ENCODE results near the gene UEVLD.

DNA sequence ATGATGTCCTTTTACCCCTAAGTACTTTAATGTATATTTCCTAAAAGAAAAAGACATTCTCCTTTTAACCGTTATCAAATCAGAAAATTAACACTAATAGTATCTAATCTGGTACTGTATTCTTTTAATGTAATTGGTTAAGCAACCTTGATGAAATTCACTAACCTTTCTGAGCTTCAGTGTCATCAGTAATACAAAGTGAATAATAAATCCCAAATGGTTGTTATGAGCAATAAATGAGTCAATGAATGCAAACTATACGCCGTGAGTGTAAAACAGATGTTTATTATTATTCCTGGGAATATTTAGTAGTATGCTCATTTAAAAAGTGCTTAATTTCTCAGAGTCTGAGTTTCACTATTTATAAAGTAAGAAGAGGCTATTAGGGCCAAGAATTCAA is 21.5 kb downstream of the UEVLD start:
- TF ChIP-seq EP300 (conservative IDR thresholded peaks at IDR 0.05; ENCODE audit: poor library complexity, severe bottlenecking): no peak
- TF ChIP-seq, protein P1, sequence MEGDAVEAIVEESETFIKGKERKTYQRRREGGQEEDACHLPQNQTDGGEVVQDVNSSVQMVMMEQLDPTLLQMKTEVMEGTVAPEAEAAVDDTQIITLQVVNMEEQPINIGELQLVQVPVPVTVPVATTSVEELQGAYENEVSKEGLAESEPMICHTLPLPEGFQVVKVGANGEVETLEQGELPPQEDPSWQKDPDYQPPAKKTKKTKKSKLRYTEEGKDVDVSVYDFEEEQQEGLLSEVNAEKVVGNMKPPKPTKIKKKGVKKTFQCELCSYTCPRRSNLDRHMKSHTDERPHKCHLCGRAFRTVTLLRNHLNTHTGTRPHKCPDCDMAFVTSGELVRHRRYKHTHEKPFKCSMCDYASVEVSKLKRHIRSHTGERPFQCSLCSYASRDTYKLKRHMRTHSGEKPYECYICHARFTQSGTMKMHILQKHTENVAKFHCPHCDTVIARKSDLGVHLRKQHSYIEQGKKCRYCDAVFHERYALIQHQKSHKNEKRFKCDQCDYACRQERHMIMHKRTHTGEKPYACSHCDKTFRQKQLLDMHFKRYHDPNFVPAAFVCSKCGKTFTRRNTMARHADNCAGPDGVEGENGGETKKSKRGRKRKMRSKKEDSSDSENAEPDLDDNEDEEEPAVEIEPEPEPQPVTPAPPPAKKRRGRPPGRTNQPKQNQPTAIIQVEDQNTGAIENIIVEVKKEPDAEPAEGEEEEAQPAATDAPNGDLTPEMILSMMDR (IDR thresholded peaks at IDR 0.05; ENCODE audit: poor library complexity, severe bottlenecking): no peak
- TF ChIP-seq POLR2AphosphoS5 (IDR thresholded peaks at IDR 0.05): no peak
- TF ChIP-seq MXI1 (conservative IDR thresholded peaks at IDR 0.05; ENCODE audit: poor library complexity, severe bottlenecking): no peak
- no peak for TF ChIP-seq TAF1 (IDR thresholded peaks at IDR 0.05; ENCODE audit: low read depth)
- no peak for TF ChIP-seq EZH2 (IDR thresholded peaks at IDR 0.05; ENCODE audit: borderline replicate concordance, insufficient read depth, low read length, poor library complexity, severe bottlenecking)
- TF ChIP-seq RAD21 (conservative IDR thresholded peaks at IDR 0.05): no peak
